ENCODE results near the gene PNMA8C. TPM values are rescaled to one million over a fixed set of nuclear protein-coding genes. Genes with fewer than 3 reads are reported as not detected.
A peak's percentile ranks its signal among the peaks of the same experiment; 100 is the strongest.

The PNMA8C gene
- total RNA-seq, 1 donor from 2014 or later: 0.98 TPM

DNA sequence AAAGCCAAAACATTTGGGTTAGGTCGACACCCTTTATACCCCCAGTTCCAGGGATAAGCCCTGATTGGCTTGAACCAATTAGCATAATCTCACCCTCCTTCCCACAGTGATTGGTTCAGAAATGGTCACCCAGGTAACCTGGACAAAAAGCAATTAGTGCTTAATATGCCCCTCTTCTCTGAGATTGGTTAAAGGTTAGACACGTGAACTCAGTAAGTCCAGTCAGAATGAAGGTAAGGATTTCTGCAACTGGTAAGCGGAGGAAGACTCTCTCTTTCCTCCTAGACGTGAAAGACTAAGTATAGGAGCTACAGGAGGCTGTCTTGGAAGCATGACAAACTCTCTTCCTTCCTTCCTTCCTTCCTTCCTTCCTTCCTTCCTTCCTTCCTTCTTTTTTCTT is 1.3 kb upstream of the PNMA8C start:
- no peaks in the 10 kb centered on the region for H3K9me3 ChIP-seq (ENCODE audit: insufficient read depth, low read depth, low read length)
- FAIRE-seq (no peak), DNase-seq (ENCODE audit: low read depth) (no peak)
- no peak overlapping the region for H2AFZ ChIP-seq (ENCODE audit: low read depth, low read length)
- H3K36me3 Mint-ChIP-seq (ENCODE audit: low read depth, unreplicated experiment): no peaks in the 10 kb centered on the region
- H3K9me3 Mint-ChIP-seq (ENCODE audit: unreplicated experiment): peaks cover 2% of the 10 kb centered on the region
- H3K9ac ChIP-seq (ENCODE audit: low read length): no peak overlapping the region
- H3K4me3 Mint-ChIP-seq (ENCODE audit: unreplicated experiment): no peak overlapping the region
- no peak overlapping the region for H3K4me3 ChIP-seq (ENCODE audit: insufficient read depth, low read depth, low read length)
- no peak overlapping the region for H3K27ac ChIP-seq (ENCODE audit: low read depth, low read length)
- no peaks in the 10 kb centered on the region for H4K20me1 ChIP-seq (ENCODE audit: insufficient read depth, low read length)
- H3K4me1 Mint-ChIP-seq (ENCODE audit: low read depth, unreplicated experiment): peaks cover 7% of the 10 kb centered on the region
- no peak overlapping the region for H3K27ac Mint-ChIP-seq (ENCODE audit: unreplicated experiment)
- H3K4me1 ChIP-seq (ENCODE audit: insufficient read depth, low read length): peaks cover 15% of the 10 kb centered on the region
- H3K27me3 ChIP-seq (ENCODE audit: insufficient read depth, low read length): no peaks in the 10 kb centered on the region
- peaks cover 14% of the 10 kb centered on the region for H3K27me3 Mint-ChIP-seq (ENCODE audit: low read depth, unreplicated experiment)
- H3K79me2 ChIP-seq (ENCODE audit: insufficient read depth, low read length): no peaks in the 10 kb centered on the region
- H3K4me2 ChIP-seq (ENCODE audit: low read length): no peak overlapping the region
- H3K36me3 ChIP-seq (ENCODE audit: insufficient read depth, low read length): no peaks in the 10 kb centered on the region
- TF ChIP-seq, protein P1, sequence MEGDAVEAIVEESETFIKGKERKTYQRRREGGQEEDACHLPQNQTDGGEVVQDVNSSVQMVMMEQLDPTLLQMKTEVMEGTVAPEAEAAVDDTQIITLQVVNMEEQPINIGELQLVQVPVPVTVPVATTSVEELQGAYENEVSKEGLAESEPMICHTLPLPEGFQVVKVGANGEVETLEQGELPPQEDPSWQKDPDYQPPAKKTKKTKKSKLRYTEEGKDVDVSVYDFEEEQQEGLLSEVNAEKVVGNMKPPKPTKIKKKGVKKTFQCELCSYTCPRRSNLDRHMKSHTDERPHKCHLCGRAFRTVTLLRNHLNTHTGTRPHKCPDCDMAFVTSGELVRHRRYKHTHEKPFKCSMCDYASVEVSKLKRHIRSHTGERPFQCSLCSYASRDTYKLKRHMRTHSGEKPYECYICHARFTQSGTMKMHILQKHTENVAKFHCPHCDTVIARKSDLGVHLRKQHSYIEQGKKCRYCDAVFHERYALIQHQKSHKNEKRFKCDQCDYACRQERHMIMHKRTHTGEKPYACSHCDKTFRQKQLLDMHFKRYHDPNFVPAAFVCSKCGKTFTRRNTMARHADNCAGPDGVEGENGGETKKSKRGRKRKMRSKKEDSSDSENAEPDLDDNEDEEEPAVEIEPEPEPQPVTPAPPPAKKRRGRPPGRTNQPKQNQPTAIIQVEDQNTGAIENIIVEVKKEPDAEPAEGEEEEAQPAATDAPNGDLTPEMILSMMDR (IDR thresholded peaks at IDR 0.05; ENCODE audit: insufficient read depth, low read depth, low read length): no peak
- no peak for TF ChIP-seq EZH2 (IDR thresholded peaks at IDR 0.05; ENCODE audit: insufficient read depth, low read length)

DNA sequence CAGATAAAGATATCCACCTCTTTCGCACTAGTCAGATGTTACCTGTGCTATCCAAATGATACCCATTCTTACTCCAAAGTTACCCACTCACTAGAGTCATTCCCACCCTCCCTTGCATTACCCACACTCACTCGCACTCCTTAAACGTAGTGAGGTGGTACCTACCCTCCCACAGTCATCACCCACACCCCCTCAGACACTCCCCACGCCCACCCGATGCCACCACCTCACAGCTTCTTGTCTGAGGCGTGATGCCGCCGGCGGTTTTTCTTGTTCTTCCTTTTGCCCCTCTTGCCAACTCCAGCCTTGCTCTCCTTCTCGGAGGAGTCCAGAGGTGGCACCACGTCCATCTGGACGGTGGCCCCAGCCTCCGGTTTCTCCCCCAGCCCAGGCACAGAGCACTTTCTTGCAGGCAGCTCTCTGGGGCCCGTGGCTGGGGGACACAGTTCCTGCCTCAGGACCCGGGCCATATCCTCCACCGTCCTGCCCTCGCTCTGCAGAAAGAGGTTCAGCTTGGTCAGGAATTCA is 1.2 kb downstream of the PNMA8C start:
- Mint-ChIP-seq H3K27ac (ENCODE audit: unreplicated experiment) (no peak overlapping the region), H3K27me3 (ENCODE audit: low read depth, unreplicated experiment) (peaks cover 14% of the 10 kb centered on the region)
- H3K4me2 ChIP-seq (ENCODE audit: low read length): no peak overlapping the region

More for the DNA sequence above, 1.2 kb downstream of the PNMA8C start:
- no peak overlapping the region for H3K9ac ChIP-seq (ENCODE audit: low read length)
- no peak overlapping the region for H3K27ac ChIP-seq (ENCODE audit: low read depth, low read length)
- TF ChIP-seq, protein P1 (IDR thresholded peaks at IDR 0.05; ENCODE audit: insufficient read depth, low read depth, low read length): no peak
- TF ChIP-seq EZH2 (IDR thresholded peaks at IDR 0.05; ENCODE audit: insufficient read depth, low read length): no peak
- FAIRE-seq (no peak), DNase-seq (ENCODE audit: low read depth) (no peak)
- no peaks in the 10 kb centered on the region for H3K36me3 Mint-ChIP-seq (ENCODE audit: low read depth, unreplicated experiment)
- H3K4me3 ChIP-seq (ENCODE audit: insufficient read depth, low read depth, low read length): no peak overlapping the region
- H3K36me3 ChIP-seq (ENCODE audit: insufficient read depth, low read length): no peaks in the 10 kb centered on the region
- no peaks in the 10 kb centered on the region for H4K20me1 ChIP-seq (ENCODE audit: insufficient read depth, low read length)
- peaks cover 15% of the 10 kb centered on the region for H3K4me1 ChIP-seq (ENCODE audit: insufficient read depth, low read length)
- H3K79me2 ChIP-seq (ENCODE audit: insufficient read depth, low read length): no peaks in the 10 kb centered on the region
- H3K4me1 Mint-ChIP-seq (ENCODE audit: low read depth, unreplicated experiment): peaks cover 13% of the 10 kb centered on the region
- H3K27me3 ChIP-seq (ENCODE audit: insufficient read depth, low read length): peaks cover 3% of the 10 kb centered on the region
- no peak overlapping the region for H3K4me3 Mint-ChIP-seq (ENCODE audit: unreplicated experiment)
- H3K9me3 ChIP-seq (ENCODE audit: insufficient read depth, low read depth, low read length): no peaks in the 10 kb centered on the region
- peaks cover 2% of the 10 kb centered on the region for H3K9me3 Mint-ChIP-seq (ENCODE audit: unreplicated experiment)
- H2AFZ ChIP-seq (ENCODE audit: low read depth, low read length): peak overlapping the region; percentile 76

Measured in astrocyte (in vitro differentiated cells and primary cell).